Transverse colon (tissue), 4 donors: ENCODE results near the gene LDLRAD4. TPM values are rescaled to one million over a fixed set of nuclear protein-coding genes. Genes with fewer than 3 reads are reported as not detected.
A peak's percentile ranks its signal among the peaks of the same experiment; 100 is the strongest.

ENCODE experiments used
- DNase-seq: peaks from one replicate; pipeline ENCODE4 v3.0.0-alpha.2; 2019
- H3K27ac ChIP-seq, 4 donors: fragments of 200-600 bp; sonication (generic); 2 replicates each; pipeline ENCODE4 v1.5.1; 2016 to 2018; ENCODE audit warnings: inconsistent platforms in 4 of 4
- H3K27me3 ChIP-seq: fragments of 200-600 bp; sonication (generic); 2 replicates; pipeline ENCODE4 v1.5.1; 2017; ENCODE audit warnings: inconsistent platforms
- H3K36me3 ChIP-seq, 4 donors: fragments of 200-600 bp; sonication (generic); 2 replicates each; pipeline ENCODE4 v1.5.1; 2017 to 2019; ENCODE audit warnings: inconsistent platforms in 4 of 4
- H3K4me1 ChIP-seq, 4 donors: fragments of 200-600 bp; sonication (generic); 2 replicates each; pipeline ENCODE4 v1.5.1; 2017 to 2020; ENCODE audit warnings: inconsistent platforms in 4 of 4
- H3K4me3 ChIP-seq, 4 donors: fragments of 200-600 bp; sonication (generic); 1 replicate in 1 of 4; 2 replicates in 3 of 4; pipeline versions ENCODE4 v1.5.1 to v1.6.1; 2017 to 2019; ENCODE audit warnings: inconsistent platforms in 4 of 4
- H3K9me3 ChIP-seq, 2 donors: fragments of 200-600 bp; sonication (generic); 2 replicates each; pipeline ENCODE4 v1.5.1; 2017 to 2019; ENCODE audit warnings: inconsistent platforms in 2 of 2
- EP300 ChIP-seq: sonication (generic); formaldehyde crosslinking; IDR thresholded peaks from one replicate; pipeline ENCODE4 v1.6.1; 2017; ENCODE audit warnings: antibody characterized with exemption, low read depth
- POLR2A ChIP-seq: fragments of 450-650 bp; IDR thresholded peaks from one replicate; pipeline ENCODE4 v1.6.1; 2016; ENCODE audit warnings: antibody characterized with exemption, mild to moderate bottlenecking, moderate library complexity
- POLR2AphosphoS5 ChIP-seq, 3 donors: sonication (generic); formaldehyde crosslinking; IDR thresholded peaks; one replicate each; pipeline ENCODE4 v1.6.1; 2016; ENCODE audit warnings: antibody characterized with exemption in 3 of 3
- WGBS, 2 donors: methylation state at CpG; one replicate each; pipeline ENCODE4 v1.1.5; 2018; ENCODE audit warnings: low coverage in 1 of 2; 5-methylcytosine and 5-hydroxymethylcytosine counted together
- in situ Hi-C, 4 donors: fragments of 200-750 bp; cut with MboI; loops; one replicate each; pipeline versions ENCODE4 v1.15.0 to v1.15.1; 2017; ENCODE audit warnings: low sequenced_read_pairs in 3 of 4, low pct_ligation_motif_present in 1 of 4, low pct_unique_long_range_greater_than_20kb in 1 of 4
- intact Hi-C: fragments of 100-400 bp; cut with DNase I; formaldehyde crosslinking; loops from one replicate; pipeline ENCODE4 v1.15.1; 2023; ENCODE audit warnings: low total_unique reads
- total RNA-seq, 4 donors: library from RNA; depleted of rRNA; stranded (reverse); fragments of >200 nt; gene quantifications; one replicate each; pipeline ENCODE4 v1.1.0, GENCODE V29; 2016
- TF ChIP-seq, protein P1 (sequence below), 5 experiments: fragments of 200-600 bp in 3 of 5; fragments of 450-650 bp in 2 of 5; sonication (generic) in 3 of 5; IDR thresholded peaks; 1 replicate in 2 of 5; 2 replicates in 3 of 5; pipeline ENCODE4 v1.5.1; 2016 to 2017; ENCODE audit warnings: antibody characterized with exemption in 5 of 5, inconsistent platforms in 3 of 5, mild to moderate bottlenecking in 2 of 5, moderate library complexity in 1 of 5

The LDLRAD4 gene
- total RNA-seq, 4 donors from 2014 or later = 34.8 to 277 (median 60.6) TPM

DNA sequence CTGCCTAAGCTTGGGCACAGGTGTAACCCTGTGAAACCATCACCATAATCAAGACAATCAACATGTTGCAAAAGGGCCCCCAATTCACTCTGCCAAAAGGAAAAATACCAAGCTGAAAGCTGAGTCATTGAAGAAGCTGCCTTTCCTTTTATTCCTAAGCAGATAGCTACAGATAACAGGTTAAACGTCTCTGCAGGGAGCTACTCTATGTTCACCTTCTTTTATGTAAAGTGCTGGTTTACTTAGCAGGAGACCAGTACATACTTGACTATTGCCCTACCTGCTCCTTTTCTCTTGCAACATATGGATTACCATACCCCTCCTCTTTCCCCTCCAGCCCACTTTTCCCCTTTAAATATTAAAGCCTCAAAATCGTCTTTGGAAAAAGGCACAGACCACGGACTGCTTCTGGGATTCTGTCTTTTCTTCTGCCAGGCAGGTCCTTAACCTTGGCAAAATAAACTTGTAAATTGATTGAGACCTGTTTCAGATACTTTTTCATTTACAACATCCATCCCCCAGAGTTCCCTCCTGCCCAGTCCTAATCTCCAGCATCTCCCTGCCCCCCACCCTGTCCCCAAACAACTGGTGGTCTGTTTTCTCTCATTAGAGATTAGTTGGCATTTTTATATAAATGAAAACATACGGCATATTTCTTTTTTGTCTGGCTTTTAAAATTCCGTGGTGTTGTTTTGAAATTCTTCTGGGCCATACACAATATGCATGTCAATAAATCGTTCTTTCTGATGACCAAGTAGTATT is 37.8 kb upstream of the LDLRAD4 start:
- H3K4me1 ChIP-seq = peaks cover 0 to 34% (median 22%) of the 10 kb centered on the region in 4 donors
- TF ChIP-seq EP300 = no peak
- TF ChIP-seq POLR2AphosphoS5 (IDR thresholded peaks at IDR 0.05) = no peak
- intact Hi-C loops = no loop called here
- no peaks in the 10 kb centered on the region for H3K9me3 ChIP-seq
- in situ Hi-C loops = no loop called here
- no peaks in the 10 kb centered on the region for H3K36me3 ChIP-seq
- no peak for DNase-seq
- WGBS, 2 donors = 34 to 47% methylated on average over 5 to 6 of the region's 6 CpGs
- no peak overlapping the region for H3K4me3 ChIP-seq
- H3K27ac ChIP-seq = peak overlapping the region in 2 of 4 donors; percentile 63 to 67
- H3K27me3 ChIP-seq = no peaks in the 10 kb centered on the region

DNA sequence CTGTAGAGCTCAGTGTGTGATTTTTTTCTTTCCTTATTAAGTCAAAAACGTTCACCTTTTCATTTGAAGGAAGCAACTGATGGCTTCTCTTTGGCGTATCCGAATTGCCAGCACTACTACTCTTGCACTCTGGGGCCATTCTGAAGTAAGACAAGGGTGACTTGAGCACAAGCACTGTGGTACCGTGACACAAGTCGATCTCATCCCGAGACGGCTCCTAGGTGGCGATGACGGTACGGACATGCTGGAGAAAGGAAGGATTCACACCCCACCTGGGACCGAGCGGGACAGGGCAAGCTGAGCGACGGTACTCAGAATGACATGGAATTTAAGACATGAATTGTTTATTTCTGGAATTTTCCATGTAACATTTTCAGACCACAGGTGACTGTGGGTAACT is 36.8 kb upstream of the LDLRAD4 start:
- Histone ChIP-seq H3K27me3 (no peaks in the 10 kb centered on the region), H3K9me3 (no peaks in the 10 kb centered on the region), H3K27ac (no peak overlapping the region), H3K4me1 (peaks cover 0 to 34% (median 22%) of the 10 kb centered on the region in 4 donors), H3K36me3 (no peaks in the 10 kb centered on the region), H3K4me3 (no peak overlapping the region)
- DNase-seq = no peak
- WGBS, 2 donors = 89% methylated on average over 3 to 14 of the region's 14 CpGs
- intact Hi-C loops = no loop called here
- in situ Hi-C loops = no loop called here
- TF ChIP-seq, protein P1, sequence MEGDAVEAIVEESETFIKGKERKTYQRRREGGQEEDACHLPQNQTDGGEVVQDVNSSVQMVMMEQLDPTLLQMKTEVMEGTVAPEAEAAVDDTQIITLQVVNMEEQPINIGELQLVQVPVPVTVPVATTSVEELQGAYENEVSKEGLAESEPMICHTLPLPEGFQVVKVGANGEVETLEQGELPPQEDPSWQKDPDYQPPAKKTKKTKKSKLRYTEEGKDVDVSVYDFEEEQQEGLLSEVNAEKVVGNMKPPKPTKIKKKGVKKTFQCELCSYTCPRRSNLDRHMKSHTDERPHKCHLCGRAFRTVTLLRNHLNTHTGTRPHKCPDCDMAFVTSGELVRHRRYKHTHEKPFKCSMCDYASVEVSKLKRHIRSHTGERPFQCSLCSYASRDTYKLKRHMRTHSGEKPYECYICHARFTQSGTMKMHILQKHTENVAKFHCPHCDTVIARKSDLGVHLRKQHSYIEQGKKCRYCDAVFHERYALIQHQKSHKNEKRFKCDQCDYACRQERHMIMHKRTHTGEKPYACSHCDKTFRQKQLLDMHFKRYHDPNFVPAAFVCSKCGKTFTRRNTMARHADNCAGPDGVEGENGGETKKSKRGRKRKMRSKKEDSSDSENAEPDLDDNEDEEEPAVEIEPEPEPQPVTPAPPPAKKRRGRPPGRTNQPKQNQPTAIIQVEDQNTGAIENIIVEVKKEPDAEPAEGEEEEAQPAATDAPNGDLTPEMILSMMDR (IDR thresholded peaks at IDR 0.05) = no peak
- no peak for TF ChIP-seq EP300

DNA sequence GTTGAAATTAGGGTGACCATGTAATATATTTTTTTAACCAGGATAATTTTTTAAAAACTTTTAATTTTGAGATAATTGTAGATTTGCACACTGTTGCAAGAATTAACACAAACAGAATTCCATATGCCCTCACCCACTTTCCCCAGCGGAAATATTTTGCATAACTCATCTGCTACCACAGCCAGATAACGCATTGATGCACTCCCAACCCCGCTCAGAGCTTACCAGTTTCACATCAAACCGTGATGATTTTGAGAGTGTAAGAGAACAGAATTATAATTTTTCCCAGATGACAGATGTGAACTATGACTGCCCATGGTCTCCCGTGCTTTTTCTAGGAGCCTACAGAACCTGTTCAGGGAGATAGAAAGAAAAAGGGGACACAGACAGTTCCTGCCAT is 35.2 kb upstream of the LDLRAD4 start:
- H3K27me3 ChIP-seq = no peaks in the 10 kb centered on the region
- no peaks in the 10 kb centered on the region for H3K36me3 ChIP-seq
- H3K27ac ChIP-seq = no peak overlapping the region
- H3K4me3 ChIP-seq = no peak overlapping the region
- in situ Hi-C loops = no loop called here
- 70 to 80% methylated on average over 5 of the region's 5 CpGs for WGBS, 2 donors
- intact Hi-C loops = no loop called here
- peaks cover 0 to 28% (median 17%) of the 10 kb centered on the region in 4 donors for H3K4me1 ChIP-seq
- no peak for TF ChIP-seq POLR2AphosphoS5 (IDR thresholded peaks at IDR 0.05)
- no peak for TF ChIP-seq POLR2A
- TF ChIP-seq EP300 = no peak
- TF ChIP-seq, protein P1 (IDR thresholded peaks at IDR 0.05) = no peak
- H3K9me3 ChIP-seq = no peaks in the 10 kb centered on the region
- DNase-seq = no peak

- intact Hi-C loops (no loop called here), in situ Hi-C loops (no loop called here)
- Histone ChIP-seq H3K27ac (no peak overlapping the region), H3K27me3 (no peaks in the 10 kb centered on the region), H3K4me3 (no peak overlapping the region), H3K36me3 (no peaks in the 10 kb centered on the region), H3K4me1 (peaks cover 0 to 23% (median 16%) of the 10 kb centered on the region in 4 donors), H3K9me3 (no peaks in the 10 kb centered on the region)
- WGBS, 2 donors = 90% methylated on average over 8 of the region's 8 CpGs; no CpG with 5 or more reads in 1 of the 2 donors
- DNase-seq = no peak
- TF ChIP-seq POLR2AphosphoS5 (IDR thresholded peaks at IDR 0.05) = no peak
- TF ChIP-seq, protein P1 (IDR thresholded peaks at IDR 0.05) = no peak
Observed at GRCh38 chr18:13183790-13184189, 34.8 kb upstream of the LDLRAD4 start.

DNA sequence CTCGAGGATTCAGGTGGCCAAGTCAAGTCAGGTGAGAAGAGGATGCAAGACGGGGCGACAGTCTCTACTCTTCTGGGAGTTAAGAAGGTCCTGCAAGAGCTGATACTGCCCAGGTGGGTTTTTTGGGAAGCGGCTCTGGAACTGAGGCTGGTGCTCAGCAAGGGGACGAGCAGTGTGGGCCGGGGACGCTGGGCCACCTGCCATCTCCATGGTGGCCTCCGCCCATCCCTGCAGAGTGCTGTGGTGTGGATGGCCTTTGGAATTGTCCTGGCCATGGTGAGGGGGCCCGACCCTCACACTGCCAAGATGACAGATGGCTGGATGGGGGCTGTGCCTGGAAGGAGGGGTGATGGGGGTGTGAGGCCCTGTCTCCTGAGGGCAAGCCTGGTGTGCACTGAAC is 34.2 kb upstream of the LDLRAD4 start:
- Histone ChIP-seq H3K27ac (no peak overlapping the region), H3K36me3 (no peaks in the 10 kb centered on the region), H3K4me1 (peaks cover 0 to 17% (median 13%) of the 10 kb centered on the region in 4 donors), H3K27me3 (no peaks in the 10 kb centered on the region), H3K4me3 (no peak overlapping the region), H3K9me3 (no peaks in the 10 kb centered on the region)
- in situ Hi-C loops = no loop called here
- intact Hi-C loops = no loop called here
- TF ChIP-seq, protein P1 (IDR thresholded peaks at IDR 0.05) = no peak
- TF ChIP-seq EP300 (no peak), POLR2AphosphoS5 (IDR thresholded peaks at IDR 0.05) (no peak), POLR2A (no peak)
- no peak for DNase-seq
- 87% methylated on average over 9 of the region's 9 CpGs; no CpG with 5 or more reads in 1 of the 2 donors for WGBS, 2 donors
